ENCODE results near the gene BRD1. TPM values are rescaled to one million over a fixed set of nuclear protein-coding genes. Genes with fewer than 3 reads are reported as not detected.
A peak's percentile ranks its signal among the peaks of the same experiment; 100 is the strongest.

The BRD1 gene
- total RNA-seq, 1 donor from 2014 or later, result 64.1 TPM

- Mint-ChIP-seq H3K4me1 (peaks cover 9% of the 10 kb centered on the region), H3K4me3 (no peak overlapping the region)
- no peak for TF ChIP-seq CTCF (IDR thresholded peaks at IDR 0.05; ENCODE audit: unreplicated experiment)
Measured at GRCh38 chr22:49756676-49757075, 71.0 kb downstream of the BRD1 start.

GRCh38 chr22:49756201-49756600, 71.5 kb downstream of the BRD1 start:
- no peaks in the 10 kb centered on the region for H3K36me3 Mint-ChIP-seq
- H3K4me1 Mint-ChIP-seq, result peaks cover 9% of the 10 kb centered on the region
- peaks cover 17% of the 10 kb centered on the region for H3K9me3 Mint-ChIP-seq
- no peak for TF ChIP-seq CTCF (IDR thresholded peaks at IDR 0.05; ENCODE audit: unreplicated experiment)
- no peak overlapping the region for H3K4me3 Mint-ChIP-seq
- H3K27me3 Mint-ChIP-seq (ENCODE audit: low read depth), result no peaks in the 10 kb centered on the region
- no peak overlapping the region for H3K27ac Mint-ChIP-seq
- peak in 1 of 2 experiments; percentile 33 for DNase-seq (ENCODE audit: low spot score in 2 of 2, unreplicated experiment in 2 of 2)

More at GRCh38 chr22:49756676-49757075, 71.0 kb downstream of the BRD1 start:
- H3K36me3 Mint-ChIP-seq, result no peaks in the 10 kb centered on the region
- H3K9me3 Mint-ChIP-seq, result peaks cover 17% of the 10 kb centered on the region
- DNase-seq (ENCODE audit: low spot score in 2 of 2, unreplicated experiment in 2 of 2), result peak in 1 of 2 experiments; percentile 31
- no peaks in the 10 kb centered on the region for H3K27me3 Mint-ChIP-seq (ENCODE audit: low read depth)
- no peak overlapping the region for H3K27ac Mint-ChIP-seq

- no peak overlapping the region for H3K27ac Mint-ChIP-seq
- DNase-seq (ENCODE audit: low spot score in 2 of 2, unreplicated experiment in 2 of 2), result no peak
- H3K4me1 Mint-ChIP-seq, result peaks cover 8% of the 10 kb centered on the region
- no peak overlapping the region for H3K4me3 Mint-ChIP-seq
- no peaks in the 10 kb centered on the region for H3K27me3 Mint-ChIP-seq (ENCODE audit: low read depth)
- no peaks in the 10 kb centered on the region for H3K36me3 Mint-ChIP-seq
- no peak for TF ChIP-seq CTCF (IDR thresholded peaks at IDR 0.05; ENCODE audit: unreplicated experiment)
- peaks cover 17% of the 10 kb centered on the region for H3K9me3 Mint-ChIP-seq
Measured at GRCh38 chr22:49755631-49756001, 72.1 kb downstream of the BRD1 start.

GRCh38 chr22:49754696-49755630, 72.7 kb downstream of the BRD1 start:
- Mint-ChIP-seq H3K27ac (no peak overlapping the region), H3K4me3 (no peak overlapping the region), H3K4me1 (peaks cover 2% of the 10 kb centered on the region), H3K9me3 (peaks cover 17% of the 10 kb centered on the region), H3K36me3 (no peaks in the 10 kb centered on the region), H3K27me3 (ENCODE audit: low read depth) (no peaks in the 10 kb centered on the region)
- no peak for DNase-seq (ENCODE audit: low spot score in 2 of 2, unreplicated experiment in 2 of 2)
- TF ChIP-seq CTCF (IDR thresholded peaks at IDR 0.05; ENCODE audit: unreplicated experiment), result no peak

GRCh38 chr22:49753961-49754695, 73.5 kb downstream of the BRD1 start:
- Mint-ChIP-seq H3K27me3 (ENCODE audit: low read depth) (no peaks in the 10 kb centered on the region), H3K9me3 (peaks cover 17% of the 10 kb centered on the region), H3K4me3 (no peak overlapping the region), H3K4me1 (no peaks in the 10 kb centered on the region), H3K27ac (no peak overlapping the region), H3K36me3 (no peaks in the 10 kb centered on the region)
- no peak for TF ChIP-seq CTCF (IDR thresholded peaks at IDR 0.05; ENCODE audit: unreplicated experiment)
- no peak for DNase-seq (ENCODE audit: low spot score in 2 of 2, unreplicated experiment in 2 of 2)
